Measurements from ENCODE around the gene SKA2. TPM values are rescaled to one million over a fixed set of nuclear protein-coding genes. Genes with fewer than 3 reads are reported as not detected.

Gene SKA2
- total and polyA plus RNA-seq, 10 donors: 15.4 to 38.9 (median 24.6) TPM

- intact Hi-C loops (cut with DNase I; ENCODE audit: low total_unique reads): no loop called here
- Histone ChIP-seq H3K4me1 (peaks cover 0 to 9% (median 2%) of the 10 kb centered on the region in 6 donors), H3K4me3 (no peak overlapping the region), H3K9me3 (no peaks in the 10 kb centered on the region), H3K27me3 (replicated peaks in 1 of 7) (no peaks in the 10 kb centered on the region), H3K36me3 (peaks cover 0 to 14% (median 0%) of the 10 kb centered on the region in 6 donors), H3K27ac (peak overlapping the region in 4 of 8 donors; percentile 19 to 69 (median 38))
- no peak for DNase-seq
- WGBS, 5 donors: 71 to 75% (median 73%) methylated on average over 2 of the region's 2 CpGs
- TF ChIP-seq CTCF (IDR thresholded peaks at IDR 0.05 in 8 of 11, conservative IDR thresholded peaks at IDR 0.05 in 3 of 11): peak in 8 of 11 experiments; percentile 12 to 66 (median 58)
- TF ChIP-seq POLR2AphosphoS5 (IDR thresholded peaks at IDR 0.05): no peak
Observed at GRCh38 chr17:59165933-59166342, 11.0 kb upstream of the SKA2 start.

GRCh38 chr17:59161477-59161876, 6.5 kb upstream of the SKA2 start:
- Histone ChIP-seq H3K4me1 (peaks cover 0 to 48% (median 14%) of the 10 kb centered on the region in 6 donors), H3K36me3 (no peaks in the 10 kb centered on the region), H3K4me3 (no peak overlapping the region), H3K9me3 (no peaks in the 10 kb centered on the region), H3K27me3 (replicated peaks in 1 of 7) (no peaks in the 10 kb centered on the region), H3K27ac (no peak overlapping the region)
- TF ChIP-seq POLR2AphosphoS5 (IDR thresholded peaks at IDR 0.05) (no peak), POLR2A (IDR thresholded peaks at IDR 0.05) (no peak), CTCF (IDR thresholded peaks at IDR 0.05 in 8 of 11, conservative IDR thresholded peaks at IDR 0.05 in 3 of 11) (no peak)
- WGBS, 5 donors: 93 to 98% (median 96%) methylated on average over 2 of the region's 2 CpGs
- intact Hi-C loops (cut with DNase I; ENCODE audit: low total_unique reads): no loop called here
- DNase-seq: no peak

- Histone ChIP-seq H3K36me3 (no peaks in the 10 kb centered on the region), H3K9me3 (no peaks in the 10 kb centered on the region), H3K27ac (peak overlapping the region in 5 of 8 donors; percentile 26 to 65 (median 53)), H3K4me1 (peaks cover 0 to 48% (median 20%) of the 10 kb centered on the region in 6 donors), H3K4me3 (peak overlapping the region in 1 of 8 donors; percentile 39), H3K27me3 (replicated peaks in 1 of 7) (no peaks in the 10 kb centered on the region)
- TF ChIP-seq POLR2A (IDR thresholded peaks at IDR 0.05) (no peak), POLR2AphosphoS5 (IDR thresholded peaks at IDR 0.05) (no peak), CTCF (IDR thresholded peaks at IDR 0.05 in 8 of 11, conservative IDR thresholded peaks at IDR 0.05 in 3 of 11) (no peak)
- DNase-seq: no peak
- WGBS, 5 donors: 81 to 84% (median 83%) methylated on average over 9 of the region's 9 CpGs
- intact Hi-C loops (cut with DNase I; ENCODE audit: low total_unique reads): no loop called here
Observed at GRCh38 chr17:59160157-59161025, 5.4 kb upstream of the SKA2 start.

GRCh38 chr17:59155439-59156177, 622 bp upstream of the SKA2 start, which contains the start of gene PRR11:
TSS of gene PRR11 (plus strand) at chr17:59155746. CDS start at chr17:59169753, 14,007 bp downstream.
- Histone ChIP-seq H3K36me3 (no peaks in the 10 kb centered on the region), H3K27ac (peak within 1 kb of the TSS; percentile 22 to 90 (median 84)), H3K4me3 (peak within 1 kb of the TSS; percentile 67 to 100 (median 96)), H3K27me3 (replicated peaks in 1 of 7) (no peaks in the 10 kb centered on the region), H3K9me3 (no peaks in the 10 kb centered on the region), H3K4me1 (peaks cover 0 to 83% (median 44%) of the 10 kb centered on the region in 6 donors)
- 0 to 2% (median 1%) methylated on average over 25 of the region's 25 CpGs for WGBS, 5 donors
- peak; percentile 96 for DNase-seq
- intact Hi-C loops (cut with DNase I; ENCODE audit: low total_unique reads): no loop called here
- peak in 1 of 3 donors; percentile 38 for TF ChIP-seq POLR2AphosphoS5 (IDR thresholded peaks at IDR 0.05)
- no peak for TF ChIP-seq CTCF (IDR thresholded peaks at IDR 0.05 in 8 of 11, conservative IDR thresholded peaks at IDR 0.05 in 3 of 11)
- TF ChIP-seq POLR2A (IDR thresholded peaks at IDR 0.05): no peak

Measured in spleen (tissue), 11 donors.